ENCODE measurements around the gene TMEM238. TPM values are rescaled to one million over a fixed set of nuclear protein-coding genes. Genes with fewer than 3 reads are reported as not detected.

Gene TMEM238
- total RNA-seq, 1 donor from 2014 or later: 5.9 TPM

DNA sequence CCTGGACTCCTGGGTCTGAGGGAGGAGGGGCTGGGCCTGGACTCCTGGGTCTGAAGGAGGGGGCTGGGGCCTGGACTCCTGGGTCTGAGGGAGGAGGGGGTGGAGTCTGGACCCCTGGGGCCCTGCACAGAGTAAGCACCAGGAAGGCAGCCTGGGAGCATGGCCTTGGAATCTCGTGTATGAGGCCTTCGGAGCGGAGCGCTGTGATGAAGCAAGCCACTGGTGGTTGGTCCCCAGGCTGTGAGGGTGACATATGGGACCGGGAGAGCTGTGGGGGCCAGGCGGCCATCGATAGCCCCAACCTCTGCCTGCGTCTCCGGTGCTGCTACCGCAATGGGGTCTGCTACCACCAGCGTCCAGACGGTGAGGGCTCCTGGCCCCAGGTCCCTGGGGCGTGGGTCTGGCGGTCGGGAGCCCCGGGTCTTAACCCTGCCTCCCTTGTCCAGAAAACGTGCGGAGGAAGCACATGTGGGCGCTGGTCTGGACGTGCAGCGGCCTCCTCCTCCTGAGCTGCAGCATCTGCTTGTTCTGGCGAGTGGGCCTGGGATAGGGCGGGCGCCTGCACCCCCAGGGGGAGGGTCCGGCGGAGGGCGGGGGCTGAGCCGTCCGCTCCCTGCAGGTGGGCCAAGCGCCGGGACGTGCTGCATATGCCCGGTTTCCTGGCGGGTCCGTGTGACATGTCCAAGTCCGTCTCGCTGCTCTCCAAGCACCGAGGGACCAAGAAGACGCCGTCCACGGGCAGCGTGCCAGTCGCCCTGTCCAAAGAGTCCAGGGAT is 6.5 kb downstream of the TMEM238 start:
- H3K4me3 ChIP-seq: no peak overlapping the region
- no peaks in the 10 kb centered on the region for H3K27me3 ChIP-seq
- H3K4me1 ChIP-seq: peaks cover 8% of the 10 kb centered on the region
- H3K36me3 ChIP-seq: no peaks in the 10 kb centered on the region
- H3K9me3 ChIP-seq: no peaks in the 10 kb centered on the region
- TF ChIP-seq POLR2AphosphoS5 (IDR thresholded peaks at IDR 0.05; ENCODE audit: insufficient read depth in 1 of 2, low read depth in 1 of 2) (no peak), POLR2A (IDR thresholded peaks at IDR 0.05) (no peak)
- TF ChIP-seq, protein P1, sequence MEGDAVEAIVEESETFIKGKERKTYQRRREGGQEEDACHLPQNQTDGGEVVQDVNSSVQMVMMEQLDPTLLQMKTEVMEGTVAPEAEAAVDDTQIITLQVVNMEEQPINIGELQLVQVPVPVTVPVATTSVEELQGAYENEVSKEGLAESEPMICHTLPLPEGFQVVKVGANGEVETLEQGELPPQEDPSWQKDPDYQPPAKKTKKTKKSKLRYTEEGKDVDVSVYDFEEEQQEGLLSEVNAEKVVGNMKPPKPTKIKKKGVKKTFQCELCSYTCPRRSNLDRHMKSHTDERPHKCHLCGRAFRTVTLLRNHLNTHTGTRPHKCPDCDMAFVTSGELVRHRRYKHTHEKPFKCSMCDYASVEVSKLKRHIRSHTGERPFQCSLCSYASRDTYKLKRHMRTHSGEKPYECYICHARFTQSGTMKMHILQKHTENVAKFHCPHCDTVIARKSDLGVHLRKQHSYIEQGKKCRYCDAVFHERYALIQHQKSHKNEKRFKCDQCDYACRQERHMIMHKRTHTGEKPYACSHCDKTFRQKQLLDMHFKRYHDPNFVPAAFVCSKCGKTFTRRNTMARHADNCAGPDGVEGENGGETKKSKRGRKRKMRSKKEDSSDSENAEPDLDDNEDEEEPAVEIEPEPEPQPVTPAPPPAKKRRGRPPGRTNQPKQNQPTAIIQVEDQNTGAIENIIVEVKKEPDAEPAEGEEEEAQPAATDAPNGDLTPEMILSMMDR (IDR thresholded peaks at IDR 0.05): no peak
- intact Hi-C loops (cut with DNase I): loop anchor here (10.0 kb wide), 1 partner anchor 73 kb away; no protein-coding TSS in a partner anchor
- no peak for DNase-seq (ENCODE audit: extremely low spot score in 2 of 2)
- no peak overlapping the region for H3K27ac ChIP-seq

DNA sequence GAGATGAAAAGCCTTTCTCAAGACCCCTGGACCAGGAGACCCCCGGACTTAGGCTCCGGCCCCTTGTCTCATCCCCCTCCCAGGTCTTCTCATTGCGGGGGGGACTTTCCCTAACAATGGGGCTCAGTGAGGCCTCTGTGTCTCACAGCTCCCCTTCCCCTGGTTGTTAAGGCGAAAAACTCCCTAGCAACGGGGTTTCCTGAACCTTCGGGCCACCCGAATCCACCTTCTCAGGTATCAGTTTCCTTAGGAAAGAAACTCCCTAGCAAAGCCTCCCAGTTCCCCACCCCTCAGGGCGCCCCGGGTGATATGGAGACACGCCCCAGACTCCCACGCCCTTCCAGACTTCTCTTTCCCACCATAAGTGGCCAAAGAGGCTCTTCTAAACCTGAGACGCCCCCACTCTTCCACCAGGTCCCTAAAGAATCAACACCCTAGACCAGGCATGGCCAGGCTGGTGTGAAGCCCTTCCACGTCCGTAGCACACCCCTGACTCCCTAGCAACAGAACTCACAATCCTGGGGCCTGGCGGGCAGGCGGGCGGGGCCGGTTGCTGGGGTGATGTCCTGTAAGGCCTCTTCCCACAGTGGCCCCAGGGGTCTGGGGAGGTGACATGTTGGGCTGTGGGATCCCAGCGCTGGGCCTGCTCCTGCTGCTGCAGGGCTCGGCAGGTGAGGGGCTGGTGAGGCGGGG is 7.7 kb downstream of the TMEM238 start, which contains the start of gene TMEM190:
Gene TMEM190 (plus strand): TSS at position 586 of the 693 bp plus-strand sequence. CDS start 28 bp downstream, at position 614.
- Histone ChIP-seq H3K4me3 (no peak within 1 kb of the TSS), H3K27ac (no peak within 1 kb of the TSS), H3K4me1 (peaks cover 8% of the 10 kb centered on the region), H3K9me3 (no peaks in the 10 kb centered on the region), H3K36me3 (no peaks in the 10 kb centered on the region), H3K27me3 (no peaks in the 10 kb centered on the region)
- TF ChIP-seq, protein P1 (IDR thresholded peaks at IDR 0.05): no peak
- no peak for TF ChIP-seq POLR2A (IDR thresholded peaks at IDR 0.05)
- no peak for TF ChIP-seq POLR2AphosphoS5 (IDR thresholded peaks at IDR 0.05; ENCODE audit: insufficient read depth in 1 of 2, low read depth in 1 of 2)
- no peak for DNase-seq (ENCODE audit: extremely low spot score in 2 of 2)
- intact Hi-C loops (cut with DNase I): loop anchor here (10.0 kb wide), 1 partner anchor 72 kb away; no protein-coding TSS in a partner anchor

DNA sequence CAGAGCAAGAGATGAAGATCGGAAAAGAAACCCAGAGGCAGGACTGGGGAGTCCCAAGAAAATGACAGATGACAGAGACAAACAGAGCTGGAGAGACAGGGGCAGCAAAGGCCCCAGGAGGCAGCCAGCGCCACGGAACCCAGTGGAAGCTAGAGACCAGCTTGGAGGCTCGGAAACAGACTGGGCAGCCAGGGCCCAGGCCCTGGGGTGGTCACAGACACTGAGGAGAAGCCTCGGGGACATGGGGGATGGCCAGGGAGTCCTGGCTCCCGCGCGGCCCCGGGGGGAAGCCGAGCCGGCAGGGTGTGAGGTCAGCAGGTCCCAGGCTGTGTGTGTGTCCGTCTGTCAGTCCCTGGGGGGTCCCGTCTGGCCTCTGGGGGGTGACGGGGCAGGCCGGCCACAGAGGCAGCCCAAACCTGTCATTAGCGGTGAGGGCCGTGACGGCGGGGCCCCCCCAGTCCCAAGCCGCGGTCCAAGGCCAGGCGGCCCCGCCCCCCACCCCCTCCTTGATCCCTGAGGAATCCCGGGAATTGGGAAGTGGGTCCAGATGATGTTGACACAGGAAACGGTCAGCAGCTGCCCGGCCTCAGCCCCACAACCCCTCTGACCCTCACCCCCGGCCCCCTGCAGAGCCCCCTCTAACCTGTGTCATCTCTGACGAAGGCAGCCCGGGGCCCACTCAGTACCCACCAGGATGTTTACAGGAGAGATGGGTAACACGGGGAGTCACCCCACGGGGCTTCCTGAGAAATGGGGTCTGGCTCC is 9.9 kb downstream of the TMEM238 start:
- intact Hi-C loops (cut with DNase I): loop anchor here (10.0 kb wide), 1 partner anchor 69 kb away; no protein-coding TSS in a partner anchor

DNA sequence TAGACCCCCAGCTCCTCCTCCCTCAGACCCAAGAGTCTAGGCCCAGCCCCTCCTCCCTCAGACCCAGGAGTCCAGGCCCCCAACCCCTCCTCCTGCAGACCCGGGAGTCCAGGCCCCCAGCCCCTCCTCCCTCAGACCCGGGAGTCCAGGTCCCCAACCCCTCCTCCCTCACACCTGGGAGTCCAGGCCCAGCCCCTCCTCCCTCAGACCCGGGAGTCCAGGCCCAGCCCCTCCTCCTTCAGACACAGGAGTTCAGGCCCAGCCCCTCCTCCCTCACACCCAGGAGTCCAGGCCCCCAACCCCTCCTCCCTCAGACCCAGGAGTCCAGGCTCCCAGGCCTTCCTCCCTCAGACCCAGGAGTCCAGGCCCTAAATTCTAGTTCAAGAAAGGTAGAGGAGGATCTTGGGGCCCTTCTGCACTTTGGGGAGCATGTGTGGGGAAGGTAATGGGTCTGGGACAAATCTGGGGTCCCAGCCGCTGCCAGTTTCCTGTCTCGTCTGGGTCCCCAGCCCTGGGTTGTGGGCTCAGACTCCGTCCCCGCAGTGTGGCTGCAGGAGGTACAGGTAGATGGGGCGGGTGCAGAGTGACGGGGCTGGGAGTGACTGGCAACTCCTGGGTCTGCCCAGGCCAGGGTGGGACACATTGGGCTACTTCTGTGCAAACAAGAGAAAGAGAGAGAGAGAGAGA is 10.6 kb downstream of the TMEM238 start:
- peaks cover 11% of the 10 kb centered on the region for H3K27me3 ChIP-seq
- H3K9me3 ChIP-seq: no peaks in the 10 kb centered on the region
- no peak overlapping the region for H3K27ac ChIP-seq
- no peaks in the 10 kb centered on the region for H3K36me3 ChIP-seq
- intact Hi-C loops (cut with DNase I): loop anchor here (10.0 kb wide), 1 partner anchor 69 kb away; no protein-coding TSS in a partner anchor
- TF ChIP-seq POLR2AphosphoS5 (IDR thresholded peaks at IDR 0.05; ENCODE audit: insufficient read depth in 1 of 2, low read depth in 1 of 2): no peak
- no peak for TF ChIP-seq POLR2A (IDR thresholded peaks at IDR 0.05)
- TF ChIP-seq, protein P1 (IDR thresholded peaks at IDR 0.05): no peak
- H3K4me3 ChIP-seq: no peak overlapping the region
- no peak for DNase-seq (ENCODE audit: extremely low spot score in 2 of 2)
- H3K4me1 ChIP-seq: peaks cover 25% of the 10 kb centered on the region

More for the DNA sequence above, 9.9 kb downstream of the TMEM238 start:
- no peak for DNase-seq (ENCODE audit: extremely low spot score in 2 of 2)
- Histone ChIP-seq H3K4me3 (no peak overlapping the region), H3K4me1 (peaks cover 20% of the 10 kb centered on the region), H3K9me3 (no peaks in the 10 kb centered on the region), H3K36me3 (no peaks in the 10 kb centered on the region), H3K27me3 (peaks cover 8% of the 10 kb centered on the region), H3K27ac (no peak overlapping the region)
- TF ChIP-seq POLR2A (IDR thresholded peaks at IDR 0.05) (no peak), POLR2AphosphoS5 (IDR thresholded peaks at IDR 0.05; ENCODE audit: insufficient read depth in 1 of 2, low read depth in 1 of 2) (no peak)
- TF ChIP-seq, protein P1 (IDR thresholded peaks at IDR 0.05): no peak
